Measurements from ENCODE around the gene FBN2.
"Not testable (repeated sequence)": the region's sequence is repeated elsewhere in the genome, so short reads cannot be mapped to it uniquely, and the experiment has no call there.

Gene FBN2

DNA sequence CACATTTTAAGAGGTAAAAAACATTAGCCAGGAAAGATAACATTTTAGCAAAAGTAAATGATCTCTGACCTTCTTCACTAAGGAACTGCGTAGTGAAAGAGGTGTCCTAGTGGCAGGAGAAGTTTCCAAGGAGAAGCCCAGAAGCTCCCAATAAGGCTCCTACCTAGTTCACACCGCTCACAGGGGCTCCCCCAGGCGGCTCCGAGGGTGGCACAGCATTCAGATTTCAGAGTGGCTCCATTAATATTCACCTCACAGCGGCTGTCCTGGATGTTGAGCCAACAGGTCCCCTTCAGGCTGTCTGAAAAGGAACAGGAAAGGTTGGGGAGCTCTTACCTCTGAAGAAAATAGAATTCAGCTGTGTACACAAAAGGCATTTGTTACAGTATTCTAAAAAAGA lies 187.3 kb downstream of the FBN2 start:
- FAIRE-seq = no peak

DNA sequence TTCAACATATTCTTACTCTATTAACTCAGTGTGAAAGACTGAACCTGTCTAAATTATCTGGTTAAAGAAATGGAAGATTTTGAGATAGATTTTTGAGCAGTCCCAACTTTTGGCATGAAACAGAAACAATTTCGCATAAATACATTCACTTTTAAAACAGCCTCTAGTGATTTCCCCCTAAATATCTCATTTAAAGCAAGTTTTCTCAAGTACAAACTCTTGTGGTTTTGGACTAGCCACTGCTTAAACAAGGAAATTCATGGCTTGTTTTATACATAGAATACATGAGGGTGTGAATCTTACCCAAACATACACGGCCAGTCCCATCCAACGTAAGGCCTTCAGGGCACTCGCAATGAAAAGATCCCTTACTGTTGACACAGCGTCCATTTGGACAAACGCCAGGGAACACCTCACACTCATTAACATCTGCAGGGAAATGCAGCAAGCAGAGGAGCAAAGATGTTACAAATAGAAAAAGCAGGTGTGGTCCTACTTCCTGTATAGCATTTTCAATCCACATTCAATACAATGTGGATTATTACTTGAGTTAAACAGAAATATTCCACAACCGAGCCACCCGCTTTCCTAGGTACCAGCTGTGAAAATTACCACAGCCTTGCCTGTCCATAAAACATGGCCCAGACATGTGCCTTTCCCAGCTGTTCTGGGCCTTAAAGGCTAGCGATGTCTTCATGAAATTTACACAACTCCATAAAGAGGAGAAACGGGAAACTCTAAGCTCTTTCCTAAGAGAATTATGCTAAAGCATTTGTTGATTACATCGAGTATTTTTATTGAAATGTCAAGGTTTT lies 188.8 kb downstream of the FBN2 start:
- FAIRE-seq = no peak

DNA sequence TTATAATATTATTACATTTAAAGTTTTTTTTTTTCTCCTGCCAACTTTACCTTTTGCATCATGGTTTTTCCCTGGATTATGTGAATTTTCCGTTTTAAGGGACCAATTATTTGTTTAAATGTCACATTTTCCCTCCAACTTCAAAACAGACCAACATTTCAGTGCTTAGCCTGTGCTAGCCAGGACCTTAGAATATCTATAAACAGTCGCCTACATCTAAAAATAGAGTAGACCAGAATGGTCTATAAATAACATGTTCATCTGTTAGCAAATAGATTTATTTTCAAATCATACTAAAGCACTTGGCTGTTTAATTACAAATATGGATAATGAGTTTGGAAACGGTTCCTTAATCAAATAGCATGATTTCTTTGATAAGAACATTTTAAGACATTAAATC lies 192.0 kb downstream of the FBN2 start:
- no peak for FAIRE-seq

DNA sequence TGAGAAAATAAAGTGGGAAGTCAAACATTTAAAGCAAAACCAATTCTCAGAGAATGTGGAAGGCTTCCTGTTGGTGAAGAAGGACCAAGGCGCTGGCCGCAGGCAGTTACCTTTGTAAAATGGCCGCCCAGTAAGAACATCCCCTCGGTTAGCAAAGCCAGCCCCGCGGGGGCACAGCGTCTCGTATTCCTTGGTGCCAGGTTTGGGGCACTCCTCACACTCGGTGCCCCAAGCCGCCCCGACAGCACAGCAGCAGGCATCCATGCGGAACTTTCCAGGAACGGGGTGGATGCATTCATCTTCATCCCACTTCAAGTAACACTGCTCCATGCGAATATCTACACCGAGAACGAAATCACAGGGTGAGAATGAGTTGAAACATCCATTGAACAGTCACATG lies 192.8 kb downstream of the FBN2 start:
- FAIRE-seq = no peak

DNA sequence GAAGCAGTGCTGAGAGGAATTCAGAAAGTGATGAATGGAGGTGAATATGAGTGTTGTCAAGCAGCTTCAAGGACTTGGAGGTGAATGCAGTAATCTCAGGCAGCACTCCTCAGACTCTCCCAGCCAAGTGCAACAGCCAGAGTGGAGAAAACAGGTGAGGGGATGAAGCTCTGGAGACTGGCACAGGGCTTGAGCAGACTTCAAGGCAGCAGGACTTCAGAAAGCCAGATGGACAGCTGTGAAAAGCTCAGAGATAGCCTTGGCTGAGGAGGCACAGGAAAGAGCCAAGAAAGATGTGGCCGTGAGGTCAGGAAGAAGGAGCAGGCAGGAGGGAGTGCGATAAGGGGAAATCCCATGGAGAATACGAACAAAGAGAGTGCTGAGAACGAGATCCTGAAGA lies 194.9 kb downstream of the FBN2 start:
- FAIRE-seq = no peak

DNA sequence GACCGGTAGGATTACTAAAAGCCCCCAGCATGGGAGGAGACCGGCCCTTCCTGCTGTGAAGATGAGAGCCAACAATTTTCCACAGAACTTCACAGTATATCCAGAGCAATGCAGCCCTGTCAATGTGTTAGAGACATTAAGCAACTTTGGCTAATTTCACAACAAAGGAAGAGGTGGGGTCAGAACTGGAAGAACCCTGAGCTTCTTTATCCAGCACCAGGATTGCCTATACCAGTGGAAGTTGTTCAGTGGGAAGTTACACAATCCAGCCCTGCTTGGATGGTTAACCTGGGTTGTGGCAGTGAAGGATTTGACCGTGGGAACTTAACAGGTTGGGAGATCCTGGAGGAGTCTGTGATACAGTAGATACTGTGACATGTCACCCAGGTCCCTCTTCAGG lies 197.0 kb downstream of the FBN2 start:
- no peak for FAIRE-seq

DNA sequence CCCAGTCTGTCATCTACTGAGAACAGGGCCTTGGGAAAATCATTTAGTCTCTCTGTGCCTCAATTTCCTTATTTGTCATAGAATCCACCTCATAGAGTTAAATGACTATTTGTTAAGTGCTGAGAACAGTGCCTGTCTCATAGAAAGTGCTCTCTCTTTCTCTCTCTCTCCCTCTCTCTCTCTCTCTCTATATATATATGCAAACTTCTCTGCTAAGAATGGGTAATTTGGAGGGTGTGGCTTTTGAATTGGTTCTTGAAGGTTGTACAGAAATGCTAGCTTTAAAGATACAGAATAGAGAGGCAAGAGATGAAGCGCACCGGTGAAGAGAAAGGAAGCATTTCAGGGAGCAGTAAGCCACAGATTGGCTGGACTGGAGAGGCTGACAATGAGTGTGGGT lies 197.4 kb downstream of the FBN2 start:
- FAIRE-seq = no peak

DNA sequence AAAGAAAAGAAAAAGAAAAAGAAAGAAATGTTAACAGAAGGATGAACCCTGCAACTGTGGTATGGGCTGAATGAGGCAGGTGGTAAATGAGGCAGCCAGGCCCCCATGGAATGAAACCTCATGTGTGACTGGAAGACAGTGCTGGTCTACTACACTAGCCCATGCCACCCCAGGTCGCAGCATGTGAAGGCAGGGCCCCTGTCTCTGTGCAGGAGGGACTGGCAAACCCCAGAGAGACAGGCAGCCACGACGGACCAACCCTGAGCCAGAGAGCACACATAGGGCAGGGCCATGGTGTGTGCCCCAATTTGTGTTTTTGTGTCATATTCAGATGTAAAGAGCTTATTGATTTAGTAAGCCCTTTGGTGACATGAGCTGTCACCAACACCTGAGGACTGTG lies 198.5 kb downstream of the FBN2 start:
- FAIRE-seq = no peak

DNA sequence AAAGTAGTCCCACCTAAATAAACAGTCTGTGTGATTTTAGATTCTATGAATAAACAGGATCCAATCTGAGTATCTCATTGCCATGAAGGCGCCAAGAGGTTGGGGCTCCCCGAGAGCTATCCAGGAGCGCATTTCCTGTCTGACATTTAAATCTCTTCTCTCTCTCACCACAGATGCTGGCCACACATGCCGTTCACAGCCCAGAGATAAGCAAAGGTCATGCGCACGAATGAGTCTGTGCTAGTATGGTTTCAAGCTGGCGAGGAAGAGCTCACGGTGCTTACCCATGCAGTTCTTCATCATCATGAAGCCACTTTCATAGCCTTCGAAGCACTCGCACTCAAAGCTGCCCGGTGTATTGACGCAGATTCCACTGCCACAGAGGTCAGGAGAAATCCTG lies 199.4 kb downstream of the FBN2 start:
- FAIRE-seq = no peak

DNA sequence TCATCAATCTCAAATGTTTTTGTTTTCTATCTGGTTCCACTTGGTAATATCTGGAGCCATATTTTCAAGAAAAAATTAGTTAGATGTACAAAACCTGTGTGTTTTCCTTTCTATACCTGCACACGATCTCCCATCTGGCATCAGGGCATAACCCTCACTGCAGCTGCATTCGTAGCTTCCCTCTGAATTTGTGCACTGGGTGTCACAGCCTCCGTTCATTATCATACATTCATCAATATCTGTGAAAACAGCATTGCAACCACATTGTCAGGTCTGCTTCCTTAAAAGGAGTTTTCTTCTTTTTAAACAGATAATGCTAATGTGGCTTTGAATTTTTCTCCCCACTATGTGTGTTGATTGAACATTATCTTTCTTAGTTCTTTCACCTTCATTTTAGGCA lies 202.7 kb downstream of the FBN2 start:
- no peak for FAIRE-seq

DNA sequence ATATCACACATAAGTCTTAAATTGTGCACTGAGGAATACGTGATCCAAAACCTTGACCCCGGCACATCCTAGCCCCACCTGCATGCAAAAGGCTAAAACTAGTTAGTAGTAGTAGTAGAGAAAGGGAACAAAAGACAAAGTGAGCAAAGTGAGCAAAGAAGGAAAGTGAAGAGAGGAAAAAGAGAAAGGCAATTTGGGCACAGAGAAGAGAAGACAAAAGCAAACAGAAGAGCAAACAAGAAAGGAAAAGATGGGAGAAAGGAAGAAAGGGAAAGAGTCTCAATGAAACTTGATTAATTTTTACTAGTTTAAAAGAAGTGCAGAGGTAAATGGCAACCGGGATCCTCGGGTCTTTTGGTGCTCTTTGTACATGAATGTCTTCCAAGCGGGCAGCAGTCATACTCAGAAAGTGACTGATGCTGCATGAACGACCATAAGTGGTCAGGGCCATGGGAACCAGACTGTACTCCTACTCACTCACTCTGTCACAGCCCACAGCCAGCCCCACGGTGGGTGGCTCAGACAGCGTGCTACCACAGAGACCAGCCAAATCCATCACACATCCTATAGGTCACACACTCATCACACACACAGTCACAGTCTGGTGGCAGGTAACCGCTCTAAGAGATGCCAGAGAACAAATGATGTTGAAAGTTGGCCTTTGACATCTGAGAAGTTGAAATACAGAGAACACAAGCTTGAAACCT lies 203.9 kb downstream of the FBN2 start:
- no peak for FAIRE-seq

DNA sequence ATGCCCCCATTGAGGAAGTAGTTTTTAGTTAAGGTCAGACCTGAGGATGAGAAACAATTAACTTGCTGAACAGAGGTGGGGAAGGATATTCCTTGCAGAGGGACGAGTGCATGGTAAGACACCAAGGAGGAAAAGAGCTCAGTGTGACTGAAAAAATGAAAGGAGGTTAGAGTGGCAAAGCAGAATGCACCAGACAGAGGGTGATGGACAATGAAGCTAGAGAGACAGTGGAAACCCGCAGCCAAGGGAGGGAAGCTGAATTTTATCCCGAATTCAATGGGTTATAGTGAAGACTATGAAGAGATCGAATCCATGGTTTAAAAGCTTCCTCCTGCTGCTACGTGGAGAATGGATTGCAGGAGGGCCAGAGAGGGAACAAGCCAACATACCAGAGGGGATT lies 206.8 kb downstream of the FBN2 start:
- FAIRE-seq = no peak

DNA sequence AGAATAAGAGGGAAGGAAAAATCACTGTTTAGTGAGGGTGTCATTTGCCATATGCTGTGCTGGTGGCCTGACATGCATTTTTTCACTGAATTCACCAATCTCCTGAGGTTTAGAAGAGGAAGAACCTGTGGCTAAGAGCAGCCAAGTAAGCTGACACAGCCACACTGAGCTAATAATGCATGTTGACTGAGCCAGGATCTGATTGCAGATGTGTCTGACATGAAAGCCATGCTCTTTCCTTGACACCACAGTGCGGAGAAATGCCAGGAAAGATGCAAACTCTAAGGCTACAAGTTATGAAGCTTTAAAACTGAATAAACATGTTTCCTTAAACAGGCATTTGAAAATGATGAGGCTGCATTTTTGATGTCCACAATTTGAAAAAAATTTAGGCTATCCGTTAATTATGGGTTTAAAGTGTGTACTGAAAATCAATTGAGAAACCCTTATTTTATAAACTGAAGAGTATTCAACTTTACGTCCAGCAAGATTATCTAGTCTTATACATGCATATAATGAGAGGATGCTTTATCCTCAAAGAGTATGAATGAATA lies 208.6 kb downstream of the FBN2 start:
- FAIRE-seq = no peak

DNA sequence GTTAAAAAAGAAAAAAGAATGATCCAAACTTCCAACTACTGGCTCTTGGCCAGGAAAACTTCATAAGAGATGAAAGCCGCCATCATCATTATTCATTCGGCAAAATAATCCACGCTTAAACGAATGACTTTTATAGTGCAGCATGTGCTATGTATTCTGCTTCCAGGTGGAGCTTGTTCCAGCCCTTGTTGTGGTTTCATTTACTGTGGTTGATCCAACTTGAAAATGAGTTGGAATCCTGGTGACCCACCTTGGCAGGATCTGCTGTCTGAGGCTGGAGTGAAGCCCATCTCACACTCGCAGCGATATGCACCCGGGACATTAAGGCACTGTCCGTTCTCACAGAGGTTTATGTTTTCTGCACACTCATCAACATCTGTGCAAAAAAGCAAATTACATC lies 209.6 kb downstream of the FBN2 start:
- no peak for FAIRE-seq

DNA sequence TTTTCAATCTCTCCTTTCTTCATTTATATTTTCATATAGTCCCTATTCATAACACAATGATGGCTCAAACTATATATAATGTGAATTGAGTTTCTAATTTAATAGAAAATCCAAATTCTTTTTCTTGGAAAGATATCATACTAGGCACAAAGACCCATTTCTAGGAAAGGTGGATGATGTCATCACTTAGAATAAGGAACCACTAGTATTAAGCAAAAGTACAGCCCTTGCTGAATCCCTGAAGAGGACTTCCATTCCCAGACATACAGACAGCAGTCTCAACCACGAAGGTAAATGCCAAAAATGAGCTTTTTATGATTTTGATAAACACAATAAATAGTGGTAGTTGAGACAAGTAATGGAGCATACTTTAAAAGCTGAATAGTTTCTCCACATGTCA lies 210.0 kb downstream of the FBN2 start:
- no peak for FAIRE-seq

DNA sequence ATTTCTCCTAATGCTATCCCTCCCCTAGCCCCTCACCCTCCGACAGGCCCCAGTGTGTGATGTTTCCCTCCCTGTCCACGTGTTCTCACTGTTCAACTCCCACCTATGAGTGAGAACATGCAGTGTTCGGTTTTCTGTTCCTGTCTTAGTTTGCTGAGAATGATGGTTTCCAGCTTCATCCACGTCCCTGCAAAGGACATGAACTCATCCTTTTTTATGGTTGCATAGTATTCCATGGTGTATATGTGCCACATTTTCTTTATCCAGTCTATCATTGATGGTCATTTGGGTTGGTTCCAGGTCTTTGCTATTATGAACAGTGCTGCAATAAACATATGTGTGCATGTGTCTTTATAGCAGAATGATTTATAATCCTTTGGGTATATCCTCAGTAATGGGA lies 216.6 kb downstream of the FBN2 start:
- not testable (repeated sequence) for FAIRE-seq

DNA sequence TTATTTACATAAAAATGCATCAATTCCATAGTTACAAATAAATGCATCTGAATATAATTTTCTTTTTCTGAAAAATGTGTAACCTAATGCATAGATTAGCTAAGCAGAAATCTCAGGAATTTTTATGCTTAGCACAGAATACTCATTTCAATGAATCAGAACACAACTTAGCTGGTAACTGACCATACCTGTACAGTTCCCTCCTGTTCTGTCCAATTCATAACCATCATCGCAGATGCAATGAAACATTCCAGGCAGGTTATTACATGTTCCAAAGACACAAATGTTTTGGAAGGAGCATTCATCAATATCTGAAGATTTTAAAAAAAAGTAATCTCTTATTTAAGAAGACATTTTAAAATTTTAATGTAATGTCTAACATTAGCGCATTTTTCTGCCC lies 219.4 kb downstream of the FBN2 start:
- no peak for FAIRE-seq

DNA sequence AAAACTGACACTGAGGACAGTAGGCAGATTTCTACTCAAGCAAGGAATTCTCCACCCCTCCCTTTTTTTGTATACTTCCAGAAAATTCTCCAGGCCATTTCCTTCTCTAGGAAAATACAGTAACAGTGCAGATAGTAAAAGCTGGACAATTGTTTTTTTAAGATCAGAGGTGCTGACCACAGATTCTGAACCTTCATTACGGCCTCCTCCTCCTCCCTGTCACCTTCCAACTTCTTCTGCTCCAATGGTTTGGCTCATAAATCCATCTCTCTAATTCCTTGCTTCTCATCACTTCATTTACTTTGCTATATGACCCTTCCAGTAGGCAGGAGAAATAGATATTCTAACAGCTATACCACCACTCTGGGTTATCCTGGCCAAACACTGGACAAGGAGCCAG lies 220.6 kb downstream of the FBN2 start:
- FAIRE-seq = no peak

DNA sequence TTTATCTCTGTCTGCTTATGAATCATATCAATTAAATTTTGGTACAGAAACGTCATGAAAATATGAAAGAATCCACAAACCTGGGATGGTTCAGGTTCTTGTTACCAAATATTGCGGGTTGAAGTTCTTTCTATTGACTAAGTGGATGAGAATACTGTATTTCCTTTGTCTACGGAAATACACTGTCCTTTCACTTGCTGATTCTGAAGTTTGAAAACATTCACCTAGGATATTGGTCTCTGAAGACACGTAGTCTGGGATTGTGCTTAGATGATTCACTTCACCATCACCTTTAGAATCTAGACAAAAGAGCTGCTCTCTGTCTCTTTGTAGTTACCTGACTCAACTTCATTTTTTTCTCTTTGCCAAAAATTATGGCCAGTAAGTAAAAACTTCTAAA lies 222.4 kb downstream of the FBN2 start:
- no peak for FAIRE-seq

DNA sequence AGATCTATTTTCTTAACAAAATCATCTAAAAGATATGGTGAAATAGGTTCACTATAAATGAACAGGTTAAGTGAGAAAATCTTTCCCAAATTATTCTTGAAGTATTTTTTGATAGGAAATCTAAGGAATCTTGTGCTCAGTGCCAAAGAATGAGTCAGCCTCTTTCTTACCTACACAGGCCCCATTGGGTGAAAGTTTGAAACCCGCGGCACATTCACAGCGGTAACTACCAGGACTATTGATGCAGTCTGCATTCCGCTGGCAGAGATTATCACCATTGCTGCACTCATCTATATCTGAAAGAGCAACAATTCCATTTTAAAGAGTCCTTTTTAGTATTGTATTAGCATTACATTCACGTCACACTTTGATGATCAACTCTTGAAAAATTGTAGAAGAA lies 232.7 kb downstream of the FBN2 start:
- no peak for FAIRE-seq

DNA sequence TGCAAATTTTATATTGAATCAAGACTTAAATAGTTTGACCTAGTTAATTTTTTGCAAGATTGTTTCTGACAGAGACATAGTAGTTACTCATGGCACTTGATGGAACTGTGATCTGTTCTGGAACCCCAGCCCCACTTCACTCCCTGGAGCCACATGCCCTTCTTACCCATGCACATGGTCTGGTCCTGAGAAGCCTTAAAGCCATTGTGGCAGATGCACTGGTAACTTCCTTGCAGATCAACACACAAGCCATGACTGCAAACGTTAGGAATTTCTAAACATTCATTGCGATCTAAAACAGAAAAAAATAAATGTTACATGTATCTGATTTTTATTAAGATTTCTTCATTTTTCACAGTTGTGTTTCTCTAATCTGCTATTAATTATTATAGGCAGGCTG lies 233.3 kb downstream of the FBN2 start:
- FAIRE-seq = no peak

DNA sequence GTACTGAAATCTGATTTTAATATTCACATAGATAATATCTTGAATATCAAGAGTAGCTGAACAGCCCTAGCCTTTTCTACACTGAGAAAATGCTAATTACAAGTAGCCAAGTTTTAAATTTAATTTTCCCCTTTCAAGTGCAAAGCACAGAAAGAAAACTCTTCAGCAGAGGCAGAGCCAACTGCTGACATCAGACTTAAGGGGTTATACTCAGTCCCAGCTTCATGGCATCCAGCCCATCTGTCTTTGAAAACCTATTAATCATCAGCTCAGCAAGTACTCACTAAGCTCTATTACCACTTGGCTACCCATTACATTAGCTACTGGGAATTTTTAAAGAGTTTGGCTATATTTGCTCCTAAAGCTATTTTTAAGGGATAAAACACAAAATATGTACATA lies 234.0 kb downstream of the FBN2 start:
- FAIRE-seq = no peak

DNA sequence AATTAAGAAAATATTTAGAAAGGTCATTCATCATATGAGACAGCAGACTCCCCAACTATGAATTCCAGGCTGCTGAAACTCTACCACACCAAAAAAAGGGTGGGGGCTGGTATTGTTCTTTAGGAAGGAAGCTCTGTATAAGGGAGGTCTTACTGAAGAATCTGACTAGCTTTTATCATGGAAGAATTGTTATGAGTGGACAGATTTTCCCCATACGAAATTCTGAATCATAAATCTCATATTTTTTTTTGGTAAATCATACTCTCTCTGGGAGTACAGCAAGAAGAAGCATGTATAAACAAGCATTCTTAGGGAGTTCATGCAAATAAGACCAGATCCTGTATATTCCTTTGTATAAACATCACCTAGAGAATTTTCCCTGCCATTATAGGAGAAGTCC lies 234.5 kb downstream of the FBN2 start:
- FAIRE-seq = no peak

DNA sequence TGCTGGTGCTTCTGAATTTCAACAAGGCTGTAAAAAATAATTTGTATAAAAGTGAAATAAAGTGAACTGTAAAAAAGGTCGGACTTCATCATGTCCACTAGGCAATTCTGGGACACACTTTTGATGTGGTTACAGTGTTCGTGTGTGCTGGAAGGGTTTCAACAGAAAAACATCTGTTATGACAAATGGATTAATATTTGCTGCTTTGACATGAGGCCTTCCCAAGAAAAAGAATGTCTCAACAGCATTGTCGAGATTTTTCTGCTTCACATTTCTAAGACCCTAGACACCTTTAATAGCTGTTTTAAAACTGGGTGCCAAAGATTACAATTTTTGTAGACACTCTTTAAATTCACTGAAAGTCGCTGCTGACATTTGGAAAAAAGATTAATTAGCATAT lies 237.9 kb downstream of the FBN2 start:
- FAIRE-seq = no peak
